Measurements from ENCODE around the gene OR52M1. TPM values are rescaled to one million over a fixed set of nuclear protein-coding genes. Genes with fewer than 3 reads are reported as not detected.

OR52M1 gene, protein sequence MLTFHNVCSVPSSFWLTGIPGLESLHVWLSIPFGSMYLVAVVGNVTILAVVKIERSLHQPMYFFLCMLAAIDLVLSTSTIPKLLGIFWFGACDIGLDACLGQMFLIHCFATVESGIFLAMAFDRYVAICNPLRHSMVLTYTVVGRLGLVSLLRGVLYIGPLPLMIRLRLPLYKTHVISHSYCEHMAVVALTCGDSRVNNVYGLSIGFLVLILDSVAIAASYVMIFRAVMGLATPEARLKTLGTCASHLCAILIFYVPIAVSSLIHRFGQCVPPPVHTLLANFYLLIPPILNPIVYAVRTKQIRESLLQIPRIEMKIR
- not detected for total RNA-seq
- polyA plus RNA-seq (ENCODE audit: insufficient read depth, low read depth, low replicate concordance), result not detected
- long read RNA-seq, donor 1, result 0 reads
- long read RNA-seq, donor 2, result 0 reads
- long read RNA-seq, donor 3, result 0 reads
- long read RNA-seq, donor 4, result 0 reads
- long read RNA-seq, donor 5, result 0 reads
- long read RNA-seq, donor 6, result 0 reads
- long read RNA-seq, donor 7, result 0 reads
- long read RNA-seq, donor 8, result 0 reads
- long read RNA-seq, donor 9, result 0 reads
- long read RNA-seq, donor 10, result 0 reads

DNA sequence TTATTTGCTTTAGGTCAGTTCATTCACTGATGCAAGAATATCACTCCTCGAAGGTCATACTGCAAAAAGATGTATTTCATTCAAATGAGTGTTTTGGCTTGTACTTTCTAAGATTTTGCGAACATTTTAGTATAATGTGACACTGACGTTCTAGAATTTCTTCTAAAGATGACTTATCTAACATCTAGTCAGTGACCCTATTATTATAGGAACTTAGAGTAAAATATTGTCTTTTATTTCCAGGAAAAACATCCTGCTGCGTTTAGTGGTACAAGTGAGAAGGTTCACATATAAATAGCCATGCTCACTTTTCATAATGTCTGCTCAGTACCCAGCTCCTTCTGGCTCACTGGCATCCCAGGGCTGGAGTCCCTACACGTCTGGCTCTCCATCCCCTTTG is at the start of gene OR52M1:
TSS of gene OR52M1 (plus strand) at position 301 of the 400 bp plus-strand sequence. CDS start at position 301, 0 bp downstream.
- DNase-seq, result no peak

GRCh38 chr11:4495487-4495886 is 49.5 kb upstream of the OR52M1 start:
- H3K36me3 ChIP-seq (ENCODE audit: control insufficient read depth in 2 of 3, insufficient read depth in 3 of 3, low read length in 3 of 3), result no peaks in the 10 kb centered on the region
- TF ChIP-seq, protein P1, sequence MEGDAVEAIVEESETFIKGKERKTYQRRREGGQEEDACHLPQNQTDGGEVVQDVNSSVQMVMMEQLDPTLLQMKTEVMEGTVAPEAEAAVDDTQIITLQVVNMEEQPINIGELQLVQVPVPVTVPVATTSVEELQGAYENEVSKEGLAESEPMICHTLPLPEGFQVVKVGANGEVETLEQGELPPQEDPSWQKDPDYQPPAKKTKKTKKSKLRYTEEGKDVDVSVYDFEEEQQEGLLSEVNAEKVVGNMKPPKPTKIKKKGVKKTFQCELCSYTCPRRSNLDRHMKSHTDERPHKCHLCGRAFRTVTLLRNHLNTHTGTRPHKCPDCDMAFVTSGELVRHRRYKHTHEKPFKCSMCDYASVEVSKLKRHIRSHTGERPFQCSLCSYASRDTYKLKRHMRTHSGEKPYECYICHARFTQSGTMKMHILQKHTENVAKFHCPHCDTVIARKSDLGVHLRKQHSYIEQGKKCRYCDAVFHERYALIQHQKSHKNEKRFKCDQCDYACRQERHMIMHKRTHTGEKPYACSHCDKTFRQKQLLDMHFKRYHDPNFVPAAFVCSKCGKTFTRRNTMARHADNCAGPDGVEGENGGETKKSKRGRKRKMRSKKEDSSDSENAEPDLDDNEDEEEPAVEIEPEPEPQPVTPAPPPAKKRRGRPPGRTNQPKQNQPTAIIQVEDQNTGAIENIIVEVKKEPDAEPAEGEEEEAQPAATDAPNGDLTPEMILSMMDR (IDR thresholded peaks at IDR 0.05; ENCODE audit: borderline replicate concordance, extremely low read depth, insufficient read depth), result no peak
- no peak overlapping the region for H3K27ac ChIP-seq (ENCODE audit: low read depth in 2 of 2, low read length in 2 of 2)
- no peak overlapping the region for H3K9ac ChIP-seq (ENCODE audit: low read length in 3 of 3)
- no peak for DNase-seq
- intact Hi-C loops (cut with DNase I), result no loop called here
- no peak overlapping the region for H3K4me3 ChIP-seq (ENCODE audit: low read length in 3 of 3)
- no peak for FAIRE-seq
- H3K9me3 ChIP-seq (ENCODE audit: control insufficient read depth in 2 of 3, insufficient read depth in 1 of 3, low read length in 3 of 3), result no peaks in the 10 kb centered on the region
- no peaks in the 10 kb centered on the region for H3K27me3 ChIP-seq (ENCODE audit: control insufficient read depth, insufficient read depth, low read length)
- no peaks in the 10 kb centered on the region for H3K4me1 ChIP-seq (ENCODE audit: control insufficient read depth in 2 of 3, insufficient read depth in 2 of 3, low read depth in 1 of 3, low read length in 3 of 3)

More for the DNA sequence above, at the start of gene OR52M1:
- TF ChIP-seq, protein P1 (IDR thresholded peaks at IDR 0.05; ENCODE audit: borderline replicate concordance, extremely low read depth, insufficient read depth), result no peak
- Histone ChIP-seq H3K27me3 (ENCODE audit: control insufficient read depth, insufficient read depth, low read length) (no peaks in the 10 kb centered on the region), H3K4me3 (ENCODE audit: low read length in 3 of 3) (no peak within 1 kb of the TSS), H3K36me3 (ENCODE audit: control insufficient read depth in 2 of 3, insufficient read depth in 3 of 3, low read length in 3 of 3) (no peaks in the 10 kb centered on the region), H3K27ac (ENCODE audit: low read depth in 2 of 2, low read length in 2 of 2) (no peak within 1 kb of the TSS), H3K9me3 (ENCODE audit: control insufficient read depth in 2 of 3, insufficient read depth in 1 of 3, low read length in 3 of 3) (no peaks in the 10 kb centered on the region), H3K9ac (ENCODE audit: low read length in 3 of 3) (no peak within 1 kb of the TSS), H3K4me1 (ENCODE audit: control insufficient read depth in 2 of 3, insufficient read depth in 2 of 3, low read depth in 1 of 3, low read length in 3 of 3) (no peaks in the 10 kb centered on the region)
- FAIRE-seq, result no peak
- intact Hi-C loops (cut with DNase I), result no loop called here

GRCh38 chr11:4495986-4496385 is 49.0 kb upstream of the OR52M1 start:
- TF ChIP-seq, protein P1 (IDR thresholded peaks at IDR 0.05; ENCODE audit: borderline replicate concordance, extremely low read depth, insufficient read depth), result no peak
- no peaks in the 10 kb centered on the region for H3K4me1 ChIP-seq (ENCODE audit: control insufficient read depth in 2 of 3, insufficient read depth in 2 of 3, low read depth in 1 of 3, low read length in 3 of 3)
- DNase-seq, result no peak
- no peak overlapping the region for H3K27ac ChIP-seq (ENCODE audit: low read depth in 2 of 2, low read length in 2 of 2)
- intact Hi-C loops (cut with DNase I), result no loop called here
- H3K9me3 ChIP-seq (ENCODE audit: control insufficient read depth in 2 of 3, insufficient read depth in 1 of 3, low read length in 3 of 3), result no peaks in the 10 kb centered on the region
- H3K4me3 ChIP-seq (ENCODE audit: low read length in 3 of 3), result no peak overlapping the region
- FAIRE-seq, result no peak
- no peaks in the 10 kb centered on the region for H3K27me3 ChIP-seq (ENCODE audit: control insufficient read depth, insufficient read depth, low read length)
- no peak overlapping the region for H3K9ac ChIP-seq (ENCODE audit: low read length in 3 of 3)
- H3K36me3 ChIP-seq (ENCODE audit: control insufficient read depth in 2 of 3, insufficient read depth in 3 of 3, low read length in 3 of 3), result no peaks in the 10 kb centered on the region

All from kidney (tissue), 22 donors.